WTC11 (cell line): ENCODE data around the gene TTC28. TPM values are rescaled to one million over a fixed set of nuclear protein-coding genes. Genes with fewer than 3 reads are reported as not detected.

ENCODE experiments used
- ATAC-seq: fragments of 200-7000 bp; cut with Tn5 transposase; 2 replicates; pipeline ENCODE4 v1.10.0; 2021; ENCODE audit warnings: mild to moderate bottlenecking, moderate library complexity
- CTCF ChIA-PET: fragments of 300-600 bp; sonication (Branson Sonifier 250); formaldehyde crosslinking; loops from one replicate; lab custom pipeline; 2021; ENCODE audit warnings: antibody characterized with exemption; lab: Charles Lee
- POLR2A ChIA-PET: fragments of 350-600 bp; sonication (Branson Sonifier 250); formaldehyde crosslinking; loops from one replicate; lab custom pipeline; 2021; ENCODE audit warnings: antibody characterized with exemption; lab: Charles Lee
- DNase-seq: peaks from one replicate; pipeline ENCODE4 v3.0.0; 2021; ENCODE audit warnings: low spot score
- H3K27ac Mint-ChIP-seq: 2 replicates; pipeline ENCODE4 v1.8.0; 2021; ENCODE audit warnings: mixed read lengths
- H3K27me3 Mint-ChIP-seq: 2 replicates; pipeline ENCODE4 v1.8.0; 2021; ENCODE audit warnings: low read depth, mild to moderate bottlenecking, moderate library complexity, mixed read lengths
- H3K36me3 Mint-ChIP-seq: 2 replicates; pipeline ENCODE4 v1.8.0; 2021; ENCODE audit warnings: mixed read lengths
- H3K4me1 Mint-ChIP-seq: 2 replicates; pipeline ENCODE4 v1.8.0; 2022; ENCODE audit warnings: mixed read lengths
- H3K4me3 Mint-ChIP-seq: 2 replicates; pipeline ENCODE4 v1.8.0; 2021; ENCODE audit warnings: mild to moderate bottlenecking, moderate library complexity, mixed read lengths
- H3K9me3 Mint-ChIP-seq: 2 replicates; pipeline ENCODE4 v1.8.0; 2021; ENCODE audit warnings: mixed read lengths
- CTCF ChIP-seq: fragments of 200-600 bp; IDR thresholded peaks from 2 replicates; pipeline ENCODE4 v1.8.0; 2022; ENCODE audit warnings: antibody characterized with exemption
- E2F4 ChIP-seq: sonication (generic); formaldehyde crosslinking; IDR thresholded peaks from 2 replicates; pipeline ENCODE4 v1.8.1; 2022; ENCODE audit warnings: low read depth, mild to moderate bottlenecking, moderate library complexity, missing genetic modification reagents, borderline replicate concordance
- ERG ChIP-seq: fragments of 250-450 bp; sonication (Bioruptor Pico); IDR thresholded peaks from 2 replicates; pipeline ENCODE4 v1.8.0; 2021; ENCODE audit warnings: mild to moderate bottlenecking
- GABPB1 ChIP-seq: sonication (generic); formaldehyde crosslinking; IDR thresholded peaks from 2 replicates; pipeline ENCODE4 v1.8.1; 2023; ENCODE audit warnings: mild to moderate bottlenecking, missing genetic modification reagents
- GTF2I ChIP-seq: fragments of 250-450 bp; sonication (Bioruptor Pico); conservative IDR thresholded peaks from 2 replicates; pipeline ENCODE4 v1.4.0; 2021; ENCODE audit warnings: mild to moderate bottlenecking
- IRF1 ChIP-seq: sonication (generic); formaldehyde crosslinking; IDR thresholded peaks from 2 replicates; pipeline ENCODE4 v1.8.0; 2023; ENCODE audit warnings: missing genetic modification reagents
- IRF2 ChIP-seq: sonication (generic); formaldehyde crosslinking; IDR thresholded peaks from 2 replicates; pipeline ENCODE4 v1.8.0; 2022; ENCODE audit warnings: low read depth, missing genetic modification reagents, borderline replicate concordance
- NFYB ChIP-seq: sonication (generic); formaldehyde crosslinking; conservative IDR thresholded peaks from 2 replicates; pipeline ENCODE4 v1.8.0; 2022; ENCODE audit warnings: low read depth, missing genetic modification reagents
- OVOL2 ChIP-seq: fragments of 250-450 bp; sonication (Bioruptor Pico); IDR thresholded peaks from 2 replicates; pipeline ENCODE4 v1.9.0; 2021; ENCODE audit warnings: mild to moderate bottlenecking, borderline replicate concordance
- PREB ChIP-seq: sonication (generic); formaldehyde crosslinking; IDR thresholded peaks from 2 replicates; pipeline ENCODE4 v1.8.1; 2022; ENCODE audit warnings: mild to moderate bottlenecking, missing genetic modification reagents, moderate library complexity, borderline replicate concordance
- PRRX2 ChIP-seq: fragments of 250-450 bp; sonication (Bioruptor Pico); IDR thresholded peaks from 2 replicates; pipeline ENCODE4 v1.8.0; 2021; ENCODE audit warnings: mild to moderate bottlenecking
- RELA ChIP-seq: sonication (generic); formaldehyde crosslinking; IDR thresholded peaks from 2 replicates; pipeline ENCODE4 v1.8.1; 2022; ENCODE audit warnings: missing genetic modification reagents, mild to moderate bottlenecking, borderline replicate concordance
- STAT6 ChIP-seq: sonication (generic); formaldehyde crosslinking; conservative IDR thresholded peaks from 2 replicates; pipeline ENCODE4 v1.8.1; 2023; ENCODE audit warnings: mild to moderate bottlenecking, low read depth, missing genetic modification reagents, moderate library complexity
- TEAD4 ChIP-seq: sonication (generic); formaldehyde crosslinking; IDR thresholded peaks from 2 replicates; pipeline ENCODE4 v1.8.0; 2022; ENCODE audit warnings: mild to moderate bottlenecking, missing genetic modification reagents
- ZBTB43 ChIP-seq: sonication (generic); formaldehyde crosslinking; IDR thresholded peaks from 2 replicates; pipeline ENCODE4 v1.8.1; 2023; ENCODE audit warnings: mild to moderate bottlenecking, missing genetic modification reagents
- ZNF138 ChIP-seq: sonication (generic); formaldehyde crosslinking; conservative IDR thresholded peaks from 2 replicates; pipeline ENCODE4 v1.8.1; 2022; ENCODE audit warnings: mild to moderate bottlenecking, moderate library complexity, missing genetic modification reagents
- ZNF317 ChIP-seq: sonication (generic); formaldehyde crosslinking; IDR thresholded peaks from 2 replicates; pipeline ENCODE4 v1.8.1; 2023; ENCODE audit warnings: low read depth, mild to moderate bottlenecking, moderate library complexity, missing genetic modification reagents, borderline replicate concordance
- ZSCAN18 ChIP-seq: fragments of 250-450 bp; sonication (Bioruptor Pico); IDR thresholded peaks from 2 replicates; pipeline ENCODE4 v2.1.2; 2022; ENCODE audit warnings: mild to moderate bottlenecking, moderate library complexity
- total RNA-seq: library from RNA; stranded (reverse); gene quantifications from 3 replicates; pipeline ENCODE4 v1.2.3, GENCODE V29; 2021

TTC28 gene
- total RNA-seq, 1 experiment from 2014 or later, result 13.0 TPM

GRCh38 chr22:28381429-28382167, 298.0 kb downstream of the TTC28 start:
- ATAC-seq (no peak), DNase-seq (no peak)
- peaks cover 22% of the 10 kb centered on the region for H3K4me1 Mint-ChIP-seq
- no peak overlapping the region for H3K4me3 Mint-ChIP-seq
- H3K27me3 Mint-ChIP-seq, result no peaks in the 10 kb centered on the region
- H3K27ac Mint-ChIP-seq, result no peak overlapping the region
- peaks cover 4% of the 10 kb centered on the region; the same call in 1 of the 2 replicates for H3K9me3 Mint-ChIP-seq
- ChIA-PET CTCF (no interaction called here), POLR2A (interaction anchor here (0.7 kb wide), 1 partner anchor 266 kb away, joined by 4 read pairs; no protein-coding TSS in a partner anchor)
- H3K36me3 Mint-ChIP-seq, result no peaks in the 10 kb centered on the region
- no peak for TF ChIP-seq ZNF138 (CRISPR knock-in tag)
- TF ChIP-seq NFYB (CRISPR knock-in tag), result no peak
- TF ChIP-seq PRRX2 (CRISPR knock-in tag), result no peak
- TF ChIP-seq OVOL2 (CRISPR knock-in tag), result no peak
- TF ChIP-seq PREB (CRISPR knock-in tag), result no peak
- no peak for TF ChIP-seq ERG
- TF ChIP-seq RELA (CRISPR knock-in tag), result no peak
- no peak for TF ChIP-seq ZSCAN18 (CRISPR knock-in tag)
- no peak for TF ChIP-seq GTF2I (CRISPR knock-in tag)
- no peak for TF ChIP-seq CTCF
- no peak for TF ChIP-seq ZNF317 (CRISPR knock-in tag)
- no peak for TF ChIP-seq STAT6 (CRISPR knock-in tag)
- no peak for TF ChIP-seq IRF2 (CRISPR knock-in tag)
- no peak for TF ChIP-seq IRF1

GRCh38 chr22:28379951-28380350, 299.7 kb downstream of the TTC28 start:
- Mint-ChIP-seq H3K4me3 (no peak overlapping the region), H3K4me1 (peaks cover 22% of the 10 kb centered on the region), H3K9me3 (peaks cover 4% of the 10 kb centered on the region; the same call in 1 of the 2 replicates), H3K27ac (no peak overlapping the region), H3K27me3 (no peaks in the 10 kb centered on the region), H3K36me3 (no peaks in the 10 kb centered on the region)
- CTCF ChIA-PET, result no interaction called here
- DNase-seq (no peak), ATAC-seq (no peak)
- POLR2A ChIA-PET, result no interaction called here
- TF ChIP-seq E2F4 (no peak), ZBTB43 (CRISPR knock-in tag) (no peak), ERG (no peak), GABPB1 (CRISPR knock-in tag) (no peak), TEAD4 (CRISPR knock-in tag) (no peak)
